Duodenal mucosa (tissue), 2 donors: ENCODE data around the gene AGPAT4.

Experiments used
- H3K27ac ChIP-seq: one replicate; pipeline ENCODE4 v1.7.0; 2013; ENCODE audit warnings: low read depth, low read length
- H3K27me3 ChIP-seq, 2 donors: one replicate each; pipeline ENCODE4 v1.7.0; 2013; ENCODE audit warnings: low read length in 2 of 2, control low read depth in 1 of 2; ENCODE audit not compliant: insufficient read depth in 2 of 2, control insufficient read depth in 1 of 2
- H3K36me3 ChIP-seq, 2 donors: one replicate each; pipeline ENCODE4 v1.7.0; 2013; ENCODE audit warnings: low read length in 2 of 2, control low read depth in 1 of 2; ENCODE audit not compliant: insufficient read depth in 2 of 2, control insufficient read depth in 1 of 2
- H3K4me1 ChIP-seq, 2 donors: one replicate each; pipeline ENCODE4 v1.7.0; 2013; ENCODE audit warnings: low read length in 2 of 2, control low read depth in 1 of 2; ENCODE audit not compliant: insufficient read depth in 2 of 2, control insufficient read depth in 1 of 2
- H3K4me3 ChIP-seq, 2 donors: one replicate each; pipeline ENCODE4 v1.7.0; 2013; ENCODE audit warnings: low read length in 2 of 2, low read depth in 1 of 2
- H3K9ac ChIP-seq, 2 donors: one replicate each; pipeline ENCODE4 v1.7.0; 2013; ENCODE audit warnings: low read length in 2 of 2, low read depth in 1 of 2
- H3K9me3 ChIP-seq, 2 donors: one replicate each; pipeline ENCODE4 v1.7.0; 2013; ENCODE audit warnings: low read length in 2 of 2, control low read depth in 1 of 2; ENCODE audit not compliant: control insufficient read depth in 1 of 2

The AGPAT4 gene

DNA sequence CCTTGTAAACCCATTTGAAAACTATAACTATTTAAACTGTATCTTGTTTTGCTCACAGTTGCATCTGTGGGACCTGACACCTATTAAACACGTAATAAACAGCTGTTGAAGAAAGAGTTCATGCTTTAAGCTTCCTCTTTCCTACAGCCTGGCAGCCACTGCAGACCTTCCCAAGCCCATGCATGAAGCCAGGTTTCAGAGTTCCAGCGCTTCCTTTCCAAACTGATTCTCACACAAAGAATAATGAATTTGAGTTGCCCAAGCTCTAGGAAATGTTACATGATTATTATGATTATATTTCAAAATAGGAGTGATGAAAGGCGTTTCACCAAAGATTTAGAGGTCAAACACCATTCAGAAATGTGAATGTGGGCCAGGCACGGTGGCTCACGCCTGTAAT lies 3.7 kb downstream of the AGPAT4 start:
- Histone ChIP-seq H3K27me3 (no peaks in the 10 kb centered on the region), H3K27ac (no peak overlapping the region), H3K4me3 (no peak overlapping the region), H3K9me3 (no peaks in the 10 kb centered on the region), H3K4me1 (peaks cover 0 to 5% of the 10 kb centered on the region in 2 donors), H3K9ac (no peak overlapping the region), H3K36me3 (no peaks in the 10 kb centered on the region)

DNA sequence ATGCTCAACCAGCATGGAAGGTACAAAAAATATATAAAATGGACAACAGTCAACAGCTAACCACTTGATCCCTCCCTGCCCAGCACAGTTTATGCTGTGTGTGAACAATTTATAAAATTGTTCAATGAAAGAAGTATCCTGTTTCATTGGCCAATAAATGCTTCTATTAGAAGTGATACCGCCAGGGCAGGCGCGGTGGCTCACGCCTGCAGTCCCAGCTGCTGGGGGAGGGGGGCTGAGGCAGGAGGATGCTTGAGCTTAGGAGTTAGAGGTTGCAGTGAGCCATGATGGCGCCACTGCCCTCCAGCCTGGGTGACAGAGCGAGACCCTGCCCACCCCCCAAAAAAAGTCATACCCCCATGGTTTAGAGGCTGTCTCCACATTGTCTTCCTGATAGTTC lies 4.6 kb downstream of the AGPAT4 start:
- H3K27ac ChIP-seq, result no peak overlapping the region
- no peak overlapping the region for H3K4me3 ChIP-seq
- H3K27me3 ChIP-seq, result no peaks in the 10 kb centered on the region
- peaks cover 0 to 2% of the 10 kb centered on the region in 2 donors for H3K4me1 ChIP-seq
- H3K9ac ChIP-seq, result no peak overlapping the region
- H3K36me3 ChIP-seq, result no peaks in the 10 kb centered on the region
- no peaks in the 10 kb centered on the region for H3K9me3 ChIP-seq

DNA sequence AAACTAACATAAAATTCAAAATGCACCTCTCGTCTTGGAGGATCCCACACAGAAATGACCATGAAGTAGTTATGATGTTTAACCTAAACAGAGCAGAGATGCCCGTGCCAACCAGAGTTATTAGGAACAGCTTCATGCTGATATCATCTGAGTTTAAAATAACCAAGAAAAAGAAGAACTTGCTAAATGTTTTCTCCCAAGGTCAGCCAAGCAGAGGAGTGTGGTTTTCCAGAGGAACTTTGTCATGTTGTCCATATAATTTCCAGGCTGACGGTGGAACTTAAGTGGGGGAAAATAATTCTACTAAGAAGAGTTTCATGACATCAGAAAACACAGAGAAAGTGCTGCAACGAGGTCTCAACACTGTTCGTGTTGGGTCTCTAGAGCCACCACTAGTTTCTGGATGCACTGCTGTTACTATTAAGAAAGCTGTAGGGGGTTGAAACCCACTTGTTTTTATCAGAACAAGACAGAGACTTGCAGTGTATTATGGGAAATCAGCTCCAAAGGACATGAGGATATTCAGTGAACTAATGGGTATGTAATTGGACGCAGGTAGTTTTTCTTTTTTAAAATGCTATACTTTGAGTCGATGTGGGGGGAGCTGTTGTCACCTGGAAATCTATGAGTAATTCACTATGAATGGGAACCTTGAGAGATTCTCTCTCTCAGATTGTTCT lies 5.2 kb downstream of the AGPAT4 start:
- Histone ChIP-seq H3K9me3 (no peaks in the 10 kb centered on the region), H3K9ac (no peak overlapping the region), H3K27ac (no peak overlapping the region), H3K4me1 (no peaks in the 10 kb centered on the region), H3K36me3 (no peaks in the 10 kb centered on the region), H3K4me3 (no peak overlapping the region), H3K27me3 (no peaks in the 10 kb centered on the region)

DNA sequence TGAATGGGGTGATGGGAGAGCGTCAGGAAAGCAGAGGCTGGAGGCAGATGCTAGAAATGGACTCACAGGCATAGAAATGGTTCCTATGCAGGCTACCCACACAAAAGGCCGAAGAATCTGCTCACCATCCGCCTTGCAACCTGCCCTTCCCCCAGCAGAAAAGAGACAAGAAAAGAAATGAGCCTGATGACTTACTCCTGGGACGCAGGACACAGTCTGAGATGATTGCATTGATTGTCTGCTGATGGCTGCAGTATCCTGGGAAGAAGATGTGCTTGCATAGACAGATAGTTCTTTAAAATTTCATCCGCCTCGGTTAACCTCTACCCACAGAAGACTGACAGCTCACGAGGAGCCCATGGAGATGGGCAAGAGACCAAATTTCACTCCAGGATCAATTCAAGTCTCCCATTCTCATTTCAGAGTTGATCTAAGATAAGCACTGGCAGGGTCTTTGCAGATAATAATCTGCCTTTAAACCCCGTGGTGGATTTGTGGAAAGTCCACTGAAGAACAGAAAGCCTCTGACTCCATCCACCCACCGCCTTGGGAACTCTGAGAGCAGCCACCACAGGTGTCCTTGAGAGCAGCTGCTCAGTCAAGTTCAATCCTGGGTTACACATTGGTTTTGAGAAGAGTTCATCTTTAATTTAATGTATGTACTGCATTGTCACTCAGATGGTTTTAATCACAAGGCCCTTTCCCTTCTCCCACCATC lies 7.2 kb downstream of the AGPAT4 start:
- H3K27me3 ChIP-seq, result no peaks in the 10 kb centered on the region
- no peaks in the 10 kb centered on the region for H3K36me3 ChIP-seq
- H3K4me1 ChIP-seq, result no peaks in the 10 kb centered on the region
- H3K9me3 ChIP-seq, result no peaks in the 10 kb centered on the region
- H3K4me3 ChIP-seq, result no peak overlapping the region
- H3K9ac ChIP-seq, result no peak overlapping the region
- H3K27ac ChIP-seq, result no peak overlapping the region

DNA sequence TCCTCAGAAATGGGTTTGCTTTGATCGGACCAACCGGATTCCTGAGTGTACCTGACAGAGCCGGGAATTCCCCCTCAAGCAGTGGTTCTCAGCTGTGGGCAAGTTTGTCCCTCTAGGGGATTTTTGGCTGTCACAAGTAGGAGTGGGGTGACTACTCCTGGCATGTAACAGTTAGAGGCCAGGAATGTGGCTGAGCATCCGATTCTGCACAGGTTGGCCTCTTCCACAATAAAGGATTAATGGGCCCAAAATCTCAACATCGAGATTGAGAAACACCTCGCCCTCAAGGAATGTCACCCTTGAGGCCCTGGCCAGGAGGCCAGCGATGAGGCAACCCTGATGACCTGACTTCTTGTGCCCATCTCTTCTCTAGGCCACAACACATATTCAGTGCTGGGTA lies 7.9 kb downstream of the AGPAT4 start:
- no peaks in the 10 kb centered on the region for H3K9me3 ChIP-seq
- no peak overlapping the region for H3K27ac ChIP-seq
- no peak overlapping the region for H3K4me3 ChIP-seq
- no peak overlapping the region for H3K9ac ChIP-seq
- H3K27me3 ChIP-seq, result no peaks in the 10 kb centered on the region
- H3K36me3 ChIP-seq, result no peaks in the 10 kb centered on the region
- H3K4me1 ChIP-seq, result no peaks in the 10 kb centered on the region

DNA sequence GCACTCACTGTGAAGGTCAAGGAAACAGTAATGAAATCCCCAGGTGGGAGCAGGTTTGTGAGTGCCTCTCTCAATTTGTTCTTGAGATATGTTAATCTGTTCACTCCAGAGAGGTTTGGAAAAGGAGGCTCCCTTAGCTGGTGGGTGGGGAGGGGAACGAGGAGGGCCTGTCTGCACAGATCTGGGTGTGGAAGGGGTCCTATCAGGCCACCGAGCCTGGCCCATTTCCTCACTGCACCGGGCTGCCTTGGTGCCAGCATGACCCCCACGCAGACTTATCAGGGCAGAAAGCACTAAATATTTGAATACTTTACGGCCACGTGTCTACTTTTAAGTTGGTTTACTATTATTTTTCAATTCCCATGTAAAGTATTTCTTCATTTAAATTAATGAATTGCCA lies 8.3 kb downstream of the AGPAT4 start:
- no peak overlapping the region for H3K4me3 ChIP-seq
- no peaks in the 10 kb centered on the region for H3K27me3 ChIP-seq
- H3K4me1 ChIP-seq, result no peaks in the 10 kb centered on the region
- H3K27ac ChIP-seq, result no peak overlapping the region
- H3K9me3 ChIP-seq, result no peaks in the 10 kb centered on the region
- no peak overlapping the region for H3K9ac ChIP-seq
- H3K36me3 ChIP-seq, result no peaks in the 10 kb centered on the region

DNA sequence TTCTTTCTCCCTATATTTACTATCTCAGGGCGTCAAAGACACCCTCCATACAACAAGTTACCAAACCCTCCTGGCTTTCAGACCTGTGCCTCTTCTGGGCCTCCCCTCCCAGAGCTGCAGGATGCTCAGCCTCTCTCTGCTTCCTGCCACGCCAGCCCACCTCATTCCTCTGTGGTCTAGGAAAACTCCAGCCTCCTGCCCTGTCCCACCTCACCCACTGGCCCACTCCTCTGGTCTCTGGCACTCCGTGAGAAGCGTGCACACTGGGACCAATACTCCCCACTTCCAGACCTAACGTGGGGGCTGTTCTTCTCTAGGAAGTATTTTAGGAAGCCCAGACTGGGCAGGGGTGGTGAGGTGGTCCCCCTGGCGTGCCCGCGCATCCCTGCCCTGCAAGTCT lies 9.7 kb downstream of the AGPAT4 start:
- Histone ChIP-seq H3K36me3 (no peaks in the 10 kb centered on the region), H3K4me3 (no peak overlapping the region), H3K27ac (no peak overlapping the region), H3K27me3 (no peaks in the 10 kb centered on the region), H3K4me1 (no peaks in the 10 kb centered on the region), H3K9me3 (no peaks in the 10 kb centered on the region), H3K9ac (no peak overlapping the region)

DNA sequence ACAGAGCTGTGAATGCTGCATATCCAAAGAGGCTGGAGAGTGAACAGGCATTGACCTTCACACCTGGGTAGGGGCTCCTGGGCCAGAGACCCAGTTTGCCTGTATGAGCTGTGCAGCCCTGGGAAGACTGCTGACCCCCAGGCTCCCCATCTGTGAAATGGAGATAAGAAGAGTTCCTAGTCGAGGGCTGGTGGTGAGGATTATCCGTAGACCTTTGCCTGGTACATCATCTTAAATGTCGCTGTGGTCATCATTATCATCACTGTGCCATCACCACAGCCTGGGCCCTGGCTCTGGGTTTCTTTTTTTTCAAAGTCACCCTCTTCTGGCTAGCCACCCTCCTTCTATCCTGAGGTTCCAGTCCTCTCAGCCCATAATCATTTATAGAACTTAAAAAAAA lies 12.0 kb downstream of the AGPAT4 start:
- H3K27me3 ChIP-seq, result no peaks in the 10 kb centered on the region
- H3K4me1 ChIP-seq, result no peaks in the 10 kb centered on the region
- H3K9me3 ChIP-seq, result no peaks in the 10 kb centered on the region
- no peak overlapping the region for H3K27ac ChIP-seq
- H3K36me3 ChIP-seq, result no peaks in the 10 kb centered on the region
- no peak overlapping the region for H3K9ac ChIP-seq
- H3K4me3 ChIP-seq, result no peak overlapping the region

DNA sequence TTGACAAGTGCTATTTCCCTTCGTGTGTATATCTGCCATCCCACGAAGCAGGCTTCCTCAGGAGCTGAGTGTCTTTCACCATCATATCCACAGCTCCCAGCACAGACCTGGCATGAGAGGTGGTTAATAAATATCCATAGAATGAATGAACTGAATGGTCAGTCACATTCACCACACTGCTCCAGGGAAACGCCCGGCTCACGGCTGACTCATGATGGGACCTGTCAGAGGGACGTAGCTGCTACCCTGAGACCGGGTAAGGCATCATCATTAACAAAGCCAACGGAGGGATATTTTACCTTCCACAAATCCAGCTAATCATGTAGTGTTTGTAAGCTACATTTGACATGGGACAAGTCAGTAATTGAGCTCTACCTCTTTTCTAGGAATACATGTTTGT lies 12.5 kb downstream of the AGPAT4 start:
- Histone ChIP-seq H3K4me1 (no peaks in the 10 kb centered on the region), H3K9ac (no peak overlapping the region), H3K36me3 (no peaks in the 10 kb centered on the region), H3K27me3 (no peaks in the 10 kb centered on the region), H3K27ac (no peak overlapping the region), H3K4me3 (no peak overlapping the region), H3K9me3 (no peaks in the 10 kb centered on the region)

DNA sequence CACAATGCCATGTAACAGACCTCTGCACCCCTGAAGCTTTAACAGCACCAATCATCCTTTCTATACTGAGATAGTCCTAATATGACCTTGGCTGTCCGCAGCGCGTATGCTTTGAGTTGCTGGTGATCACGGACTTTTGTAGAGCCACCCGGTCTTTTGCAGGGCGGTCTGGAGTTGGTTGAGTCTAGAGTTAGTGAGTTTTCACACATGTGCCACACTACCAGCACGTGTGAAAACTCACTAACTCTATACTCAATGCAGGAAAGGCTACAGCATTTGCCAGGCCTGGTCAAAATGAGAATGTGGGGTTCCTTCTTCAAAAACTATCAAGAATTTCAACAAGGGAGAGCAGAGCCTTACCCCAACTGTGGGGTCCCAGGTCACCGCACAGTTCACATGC lies 14.6 kb downstream of the AGPAT4 start:
- H3K9ac ChIP-seq, result no peak overlapping the region
- no peak overlapping the region for H3K4me3 ChIP-seq
- H3K36me3 ChIP-seq, result no peaks in the 10 kb centered on the region
- H3K27me3 ChIP-seq, result no peaks in the 10 kb centered on the region
- H3K27ac ChIP-seq, result no peak overlapping the region
- H3K9me3 ChIP-seq, result no peaks in the 10 kb centered on the region
- no peaks in the 10 kb centered on the region for H3K4me1 ChIP-seq
